SJCRH30 (cell line): ENCODE data around the gene DOCK1. TPM values are rescaled to one million over a fixed set of nuclear protein-coding genes. Genes with fewer than 3 reads are reported as not detected.
A peak's percentile ranks its signal among the peaks of the same experiment; 100 is the strongest.

Experiments used
- DNase-seq, 2 experiments: peaks; one replicate each; pipeline ENCODE4 v3.0.0-alpha.2; 2015 to 2020
- H3K27ac ChIP-seq: fragments of 250-450 bp; sonication (Bioruptor Pico); 2 replicates; pipeline ENCODE4 v1.5.1; 2020; ENCODE audit warnings: mild to moderate bottlenecking, moderate library complexity
- H3K27me3 ChIP-seq: fragments of 250-450 bp; sonication (Bioruptor Pico); 2 replicates; pipeline ENCODE4 v1.5.1; 2020; ENCODE audit warnings: mild to moderate bottlenecking, moderate library complexity
- H3K36me3 ChIP-seq: fragments of 250-450 bp; sonication (Bioruptor Pico); 2 replicates; pipeline ENCODE4 v1.5.1; 2020; ENCODE audit warnings: mild to moderate bottlenecking, moderate library complexity
- H3K4me1 ChIP-seq: fragments of 250-450 bp; sonication (Bioruptor Pico); 2 replicates; pipeline ENCODE4 v1.5.1; 2020; ENCODE audit warnings: mild to moderate bottlenecking, moderate library complexity
- H3K4me3 ChIP-seq: fragments of 250-450 bp; sonication (Bioruptor Pico); 2 replicates; pipeline ENCODE4 v1.5.1; 2020; ENCODE audit warnings: mild to moderate bottlenecking, moderate library complexity
- H3K9me3 ChIP-seq: fragments of 250-450 bp; sonication (Bioruptor Pico); replicated peaks from 2 replicates; pipeline ENCODE4 v1.5.1; 2020; ENCODE audit warnings: mild to moderate bottlenecking, moderate library complexity
- total RNA-seq: library from RNA; depleted of rRNA; stranded (reverse); fragments of >200 nt; shearing (Covaris generic); gene quantifications from 2 replicates; pipeline ENCODE4 v1.2.3, GENCODE V29; 2014

Gene DOCK1
- total RNA-seq, 1 experiment from 2014 or later: 53.8 TPM

GRCh38 chr10:127227027-127227426 lies 321.8 kb downstream of the DOCK1 start:
- H3K9me3 ChIP-seq: no peaks in the 10 kb centered on the region
- no peaks in the 10 kb centered on the region for H3K27me3 ChIP-seq
- H3K4me3 ChIP-seq: no peak overlapping the region
- H3K4me1 ChIP-seq: no peaks in the 10 kb centered on the region
- H3K27ac ChIP-seq: no peak overlapping the region
- DNase-seq: no peak
- H3K36me3 ChIP-seq: no peaks in the 10 kb centered on the region

GRCh38 chr10:127227663-127228062 lies 322.4 kb downstream of the DOCK1 start:
- Histone ChIP-seq H3K27ac (no peak overlapping the region), H3K9me3 (no peaks in the 10 kb centered on the region), H3K4me3 (no peak overlapping the region), H3K4me1 (no peaks in the 10 kb centered on the region), H3K27me3 (no peaks in the 10 kb centered on the region), H3K36me3 (no peaks in the 10 kb centered on the region)
- no peak for DNase-seq

GRCh38 chr10:127228195-127228787 lies 323.1 kb downstream of the DOCK1 start:
- Histone ChIP-seq H3K27ac (no peak overlapping the region), H3K9me3 (no peaks in the 10 kb centered on the region), H3K4me1 (no peaks in the 10 kb centered on the region), H3K4me3 (no peak overlapping the region), H3K27me3 (no peaks in the 10 kb centered on the region), H3K36me3 (no peaks in the 10 kb centered on the region)
- no peak for DNase-seq

- H3K36me3 ChIP-seq: no peaks in the 10 kb centered on the region
- H3K9me3 ChIP-seq: no peaks in the 10 kb centered on the region
- H3K4me1 ChIP-seq: peaks cover 8% of the 10 kb centered on the region; the same call in 1 of the 2 replicates
- DNase-seq: no peak
- H3K4me3 ChIP-seq: no peak overlapping the region
- no peaks in the 10 kb centered on the region for H3K27me3 ChIP-seq
- no peak overlapping the region for H3K27ac ChIP-seq
Observed at GRCh38 chr10:127234306-127234800, 329.1 kb downstream of the DOCK1 start.

- Histone ChIP-seq H3K27ac (no peak overlapping the region), H3K36me3 (no peaks in the 10 kb centered on the region), H3K27me3 (no peaks in the 10 kb centered on the region), H3K4me1 (peaks cover 8% of the 10 kb centered on the region; the same call in 1 of the 2 replicates), H3K9me3 (no peaks in the 10 kb centered on the region), H3K4me3 (no peak overlapping the region)
- DNase-seq: no peak
Observed at GRCh38 chr10:127236266-127236665, 331.0 kb downstream of the DOCK1 start.

- H3K27me3 ChIP-seq: no peaks in the 10 kb centered on the region
- no peaks in the 10 kb centered on the region for H3K36me3 ChIP-seq
- H3K9me3 ChIP-seq: no peaks in the 10 kb centered on the region
Observed at GRCh38 chr10:127242914-127243313, 337.7 kb downstream of the DOCK1 start.

GRCh38 chr10:127243490-127244272 lies 338.5 kb downstream of the DOCK1 start:
- H3K27ac ChIP-seq: no peak overlapping the region
- no peaks in the 10 kb centered on the region for H3K4me1 ChIP-seq
- no peaks in the 10 kb centered on the region for H3K36me3 ChIP-seq
- H3K4me3 ChIP-seq: no peak overlapping the region
- H3K9me3 ChIP-seq: no peaks in the 10 kb centered on the region
- peak; percentile 23 to 61 for DNase-seq
- H3K27me3 ChIP-seq: no peaks in the 10 kb centered on the region

More at GRCh38 chr10:127242914-127243313, 337.7 kb downstream of the DOCK1 start:
- Histone ChIP-seq H3K4me3 (no peak overlapping the region), H3K27ac (no peak overlapping the region), H3K4me1 (no peaks in the 10 kb centered on the region)
- DNase-seq: no peak

GRCh38 chr10:127245456-127245855 lies 340.2 kb downstream of the DOCK1 start:
- H3K27me3 ChIP-seq: no peaks in the 10 kb centered on the region
- no peak overlapping the region for H3K27ac ChIP-seq
- H3K4me1 ChIP-seq: no peaks in the 10 kb centered on the region
- H3K4me3 ChIP-seq: no peak overlapping the region
- H3K9me3 ChIP-seq: no peaks in the 10 kb centered on the region
- H3K36me3 ChIP-seq: no peaks in the 10 kb centered on the region
- no peak for DNase-seq

GRCh38 chr10:127250031-127250430 lies 344.8 kb downstream of the DOCK1 start:
- Histone ChIP-seq H3K27ac (no peak overlapping the region), H3K4me1 (no peaks in the 10 kb centered on the region), H3K4me3 (no peak overlapping the region), H3K27me3 (no peaks in the 10 kb centered on the region), H3K36me3 (no peaks in the 10 kb centered on the region), H3K9me3 (no peaks in the 10 kb centered on the region)
- no peak for DNase-seq

- no peak for DNase-seq
- no peaks in the 10 kb centered on the region for H3K4me1 ChIP-seq
Observed at GRCh38 chr10:127252818-127253217, 347.6 kb downstream of the DOCK1 start.

GRCh38 chr10:127254276-127254675 lies 349.0 kb downstream of the DOCK1 start:
- no peaks in the 10 kb centered on the region for H3K4me1 ChIP-seq
- no peak for DNase-seq
- H3K4me3 ChIP-seq: no peak overlapping the region
- H3K36me3 ChIP-seq: no peaks in the 10 kb centered on the region
- no peaks in the 10 kb centered on the region for H3K9me3 ChIP-seq
- H3K27me3 ChIP-seq: no peaks in the 10 kb centered on the region
- H3K27ac ChIP-seq: no peak overlapping the region

More at GRCh38 chr10:127252818-127253217, 347.6 kb downstream of the DOCK1 start:
- Histone ChIP-seq H3K9me3 (no peaks in the 10 kb centered on the region), H3K27me3 (no peaks in the 10 kb centered on the region), H3K4me3 (no peak overlapping the region), H3K36me3 (no peaks in the 10 kb centered on the region), H3K27ac (no peak overlapping the region)

GRCh38 chr10:127257395-127257794 lies 352.2 kb downstream of the DOCK1 start:
- H3K4me1 ChIP-seq: no peaks in the 10 kb centered on the region
- H3K27ac ChIP-seq: no peak overlapping the region
- no peak for DNase-seq
- H3K4me3 ChIP-seq: no peak overlapping the region
- H3K9me3 ChIP-seq: no peaks in the 10 kb centered on the region
- H3K27me3 ChIP-seq: no peaks in the 10 kb centered on the region
- peaks cover 6% of the 10 kb centered on the region; the same call in 1 of the 2 replicates for H3K36me3 ChIP-seq

- H3K27me3 ChIP-seq: no peaks in the 10 kb centered on the region
- no peaks in the 10 kb centered on the region for H3K9me3 ChIP-seq
- peaks cover 6% of the 10 kb centered on the region; the same call in 1 of the 2 replicates for H3K36me3 ChIP-seq
- H3K4me1 ChIP-seq: no peaks in the 10 kb centered on the region
- H3K4me3 ChIP-seq: no peak overlapping the region
- no peak for DNase-seq
- no peak overlapping the region for H3K27ac ChIP-seq
Observed at GRCh38 chr10:127259347-127259746, 354.1 kb downstream of the DOCK1 start.

GRCh38 chr10:127262606-127263005 lies 357.4 kb downstream of the DOCK1 start:
- DNase-seq: no peak

GRCh38 chr10:127265288-127265687 lies 360.1 kb downstream of the DOCK1 start:
- H3K36me3 ChIP-seq: peaks cover under 1% of the 10 kb centered on the region; the same call in 1 of the 2 replicates
- no peak overlapping the region for H3K4me3 ChIP-seq
- no peak overlapping the region for H3K27ac ChIP-seq
- no peak for DNase-seq
- H3K27me3 ChIP-seq: no peaks in the 10 kb centered on the region
- H3K4me1 ChIP-seq: no peaks in the 10 kb centered on the region
- no peaks in the 10 kb centered on the region for H3K9me3 ChIP-seq

More at GRCh38 chr10:127262606-127263005, 357.4 kb downstream of the DOCK1 start:
- no peak overlapping the region for H3K4me3 ChIP-seq
- no peaks in the 10 kb centered on the region for H3K9me3 ChIP-seq
- no peaks in the 10 kb centered on the region for H3K27me3 ChIP-seq
- no peak overlapping the region for H3K27ac ChIP-seq
- no peaks in the 10 kb centered on the region for H3K4me1 ChIP-seq
- H3K36me3 ChIP-seq: peaks cover 6% of the 10 kb centered on the region; the same call in 1 of the 2 replicates
